Esophagus muscularis mucosa (tissue), 4 donors: ENCODE measurements around the gene PARVB. TPM values are rescaled to one million over a fixed set of nuclear protein-coding genes. Genes with fewer than 3 reads are reported as not detected.

Experiments
- DNase-seq: peaks from one replicate; pipeline ENCODE4 v3.0.0-alpha.2; 2017; ENCODE audit errors: extremely low spot score
- H3K27ac ChIP-seq, 4 donors: fragments of 200-600 bp; sonication (generic); replicated peaks in 1 of 4; 1 replicate in 3 of 4; 2 replicates in 1 of 4; pipeline ENCODE4 v1.5.1; 2016 to 2019; ENCODE audit warnings: mild to moderate bottlenecking in 1 of 4
- H3K27me3 ChIP-seq, 4 donors: fragments of 200-600 bp; sonication (generic); one replicate each; pipeline versions ENCODE4 v1.5.1 to v1.6.0; 2016 to 2019
- H3K36me3 ChIP-seq, 4 donors: fragments of 200-600 bp; sonication (generic); one replicate each; pipeline ENCODE4 v1.5.1; 2016 to 2019
- H3K4me1 ChIP-seq, 4 donors: fragments of 200-600 bp; sonication (generic); one replicate each; pipeline ENCODE4 v1.5.1; 2016 to 2019
- H3K4me3 ChIP-seq, 4 donors: fragments of 200-600 bp; sonication (generic); 1 replicate in 2 of 4; 2 replicates in 2 of 4; pipeline ENCODE4 v1.5.1; 2016 to 2019; ENCODE audit warnings: mild to moderate bottlenecking in 4 of 4, moderate library complexity in 1 of 4
- H3K9me3 ChIP-seq, 4 donors: fragments of 200-600 bp; sonication (generic); 1 replicate in 3 of 4; 2 replicates in 1 of 4; pipeline ENCODE4 v1.5.1; 2016 to 2019
- EP300 ChIP-seq: sonication (generic); formaldehyde crosslinking; IDR thresholded peaks from one replicate; pipeline ENCODE4 v1.6.1; 2017; ENCODE audit warnings: antibody characterized with exemption
- POLR2A ChIP-seq: fragments of 450-650 bp; IDR thresholded peaks from one replicate; pipeline ENCODE4 v1.6.1; 2017; ENCODE audit warnings: antibody characterized with exemption, moderate library complexity, mild to moderate bottlenecking, low read depth
- POLR2AphosphoS5 ChIP-seq, 2 donors: sonication (generic); formaldehyde crosslinking; IDR thresholded peaks; one replicate each; pipeline ENCODE4 v1.6.1; 2017; ENCODE audit warnings: antibody characterized with exemption in 2 of 2
- WGBS: methylation state at CpG from one replicate; pipeline ENCODE4 v1.1.5; 2018; 5-methylcytosine and 5-hydroxymethylcytosine counted together
- intact Hi-C: fragments of 100-400 bp; cut with DNase I; formaldehyde crosslinking; loops from one replicate; pipeline ENCODE4 v1.15.1; 2023
- total RNA-seq, 4 donors: library from RNA; depleted of rRNA; stranded (reverse); fragments of >200 nt; gene quantifications; one replicate each; pipeline versions ENCODE4 v1.1.0 to v1.2.1, GENCODE V29; 2016
- TF ChIP-seq, protein P1 (sequence below), 3 experiments: fragments of 200-600 bp in 2 of 3; fragments of 450-650 bp in 1 of 3; sonication (generic) in 2 of 3; IDR thresholded peaks; one replicate each; pipeline ENCODE4 v1.5.1; 2017 to 2019; ENCODE audit warnings: antibody characterized with exemption in 3 of 3, mild to moderate bottlenecking in 2 of 3, moderate library complexity in 1 of 3

Gene PARVB
- total RNA-seq, 4 donors from 2014 or later: 22.0 to 107 (median 45.5) TPM

DNA sequence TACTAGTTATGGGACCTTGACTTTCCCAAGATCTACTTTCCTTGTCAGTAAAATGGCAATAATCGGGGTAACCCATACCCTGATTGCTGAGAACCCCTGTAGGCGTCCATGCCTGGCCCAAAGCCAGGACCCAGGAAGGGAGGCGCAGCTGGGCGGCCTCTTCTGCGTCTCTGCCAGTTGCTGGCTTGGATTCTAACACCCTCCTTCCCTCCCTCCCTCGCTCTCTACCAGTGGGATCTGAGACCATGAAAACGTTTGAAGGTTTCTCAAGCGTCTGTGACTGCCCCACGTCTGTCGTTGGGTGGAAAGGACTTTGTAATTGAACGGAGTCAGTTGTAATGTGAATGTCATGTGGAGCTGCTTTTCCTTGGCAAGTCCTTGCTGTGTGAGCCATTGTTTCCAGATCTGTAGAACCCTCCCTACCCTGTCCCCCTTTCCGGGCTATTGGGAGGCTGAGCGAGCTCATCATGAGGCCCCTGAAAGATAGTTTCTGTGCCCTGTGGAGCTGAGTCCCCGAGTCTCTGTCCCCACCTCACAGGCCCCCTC lies 47.8 kb downstream of the PARVB start:
- H3K36me3 ChIP-seq: no peaks in the 10 kb centered on the region
- H3K4me1 ChIP-seq: peaks cover 0 to 20% (median 18%) of the 10 kb centered on the region in 4 donors
- DNase-seq: no peak
- no peak overlapping the region for H3K4me3 ChIP-seq
- no peaks in the 10 kb centered on the region for H3K9me3 ChIP-seq
- intact Hi-C loops: no loop called here
- H3K27me3 ChIP-seq: no peaks in the 10 kb centered on the region
- WGBS: 83% methylated on average over 14 of the region's 14 CpGs
- H3K27ac ChIP-seq: no peak overlapping the region
- no peak for TF ChIP-seq EP300
- TF ChIP-seq POLR2A: no peak
- TF ChIP-seq POLR2AphosphoS5 (IDR thresholded peaks at IDR 0.05): no peak
- TF ChIP-seq, protein P1, sequence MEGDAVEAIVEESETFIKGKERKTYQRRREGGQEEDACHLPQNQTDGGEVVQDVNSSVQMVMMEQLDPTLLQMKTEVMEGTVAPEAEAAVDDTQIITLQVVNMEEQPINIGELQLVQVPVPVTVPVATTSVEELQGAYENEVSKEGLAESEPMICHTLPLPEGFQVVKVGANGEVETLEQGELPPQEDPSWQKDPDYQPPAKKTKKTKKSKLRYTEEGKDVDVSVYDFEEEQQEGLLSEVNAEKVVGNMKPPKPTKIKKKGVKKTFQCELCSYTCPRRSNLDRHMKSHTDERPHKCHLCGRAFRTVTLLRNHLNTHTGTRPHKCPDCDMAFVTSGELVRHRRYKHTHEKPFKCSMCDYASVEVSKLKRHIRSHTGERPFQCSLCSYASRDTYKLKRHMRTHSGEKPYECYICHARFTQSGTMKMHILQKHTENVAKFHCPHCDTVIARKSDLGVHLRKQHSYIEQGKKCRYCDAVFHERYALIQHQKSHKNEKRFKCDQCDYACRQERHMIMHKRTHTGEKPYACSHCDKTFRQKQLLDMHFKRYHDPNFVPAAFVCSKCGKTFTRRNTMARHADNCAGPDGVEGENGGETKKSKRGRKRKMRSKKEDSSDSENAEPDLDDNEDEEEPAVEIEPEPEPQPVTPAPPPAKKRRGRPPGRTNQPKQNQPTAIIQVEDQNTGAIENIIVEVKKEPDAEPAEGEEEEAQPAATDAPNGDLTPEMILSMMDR (IDR thresholded peaks at IDR 0.05): no peak

DNA sequence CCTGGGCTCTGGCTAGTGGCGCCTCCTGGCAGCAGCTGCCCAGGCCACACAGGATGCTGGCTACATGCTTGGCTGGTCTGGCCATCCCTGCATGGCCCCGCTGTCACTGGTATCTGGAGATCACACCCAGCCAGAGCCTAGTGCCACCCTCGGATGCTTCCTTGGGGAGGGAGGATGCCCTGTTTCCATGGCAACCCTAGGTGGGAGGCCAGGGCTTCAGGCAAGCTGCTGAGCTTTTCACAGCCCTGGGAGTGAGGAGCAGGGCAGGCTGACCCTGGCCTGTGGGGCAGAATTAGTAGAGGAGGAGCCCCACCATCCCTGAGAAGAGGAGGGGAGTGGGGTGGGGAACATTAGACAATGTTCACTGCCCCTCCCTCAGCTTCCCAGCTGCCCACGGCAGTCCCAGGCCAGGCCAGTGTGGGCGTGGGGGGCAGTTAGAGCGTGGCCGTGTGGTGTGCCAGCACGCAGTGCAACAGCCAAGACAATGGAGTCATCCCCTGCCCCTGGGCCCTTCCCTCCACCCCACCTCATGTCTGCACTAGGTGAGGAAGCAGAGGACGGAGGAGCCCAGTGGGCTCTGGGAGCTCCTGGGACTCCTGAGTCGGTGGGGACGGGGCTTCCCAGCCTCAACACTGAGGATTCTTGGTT lies 50.4 kb downstream of the PARVB start:
- DNase-seq: no peak
- WGBS: 91% methylated on average over 7 of the region's 11 CpGs
- no peaks in the 10 kb centered on the region for H3K36me3 ChIP-seq
- H3K9me3 ChIP-seq: no peaks in the 10 kb centered on the region
- intact Hi-C loops: no loop called here
- H3K4me3 ChIP-seq: no peak overlapping the region
- no peak overlapping the region for H3K27ac ChIP-seq
- TF ChIP-seq EP300 (no peak), POLR2A (no peak), POLR2AphosphoS5 (IDR thresholded peaks at IDR 0.05) (no peak)
- TF ChIP-seq, protein P1 (IDR thresholded peaks at IDR 0.05): no peak
- H3K27me3 ChIP-seq: no peaks in the 10 kb centered on the region
- H3K4me1 ChIP-seq: peaks cover 0 to 7% (median 0%) of the 10 kb centered on the region in 4 donors

DNA sequence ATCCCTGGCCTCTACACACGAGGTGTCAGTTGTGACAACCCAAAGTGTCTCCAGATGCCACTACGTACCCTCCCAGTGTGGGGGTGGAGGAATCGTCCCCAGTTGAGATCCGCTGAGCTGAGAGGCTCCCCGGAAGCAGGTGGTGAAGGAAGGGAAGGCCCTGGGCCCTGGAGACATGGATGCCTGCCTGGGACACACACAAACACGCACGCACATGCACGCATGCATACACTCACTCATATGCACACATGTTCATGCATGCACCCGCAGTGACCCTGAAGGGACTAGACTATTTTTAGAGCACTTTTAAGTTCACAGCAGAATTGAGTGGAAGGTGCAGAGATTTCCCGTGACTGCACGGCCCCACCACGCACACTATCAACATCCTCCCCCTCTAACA lies 50.9 kb downstream of the PARVB start:
- 92% methylated on average over 9 of the region's 12 CpGs for WGBS
- DNase-seq: no peak
- TF ChIP-seq, protein P1 (IDR thresholded peaks at IDR 0.05): no peak
- TF ChIP-seq POLR2A: no peak
- TF ChIP-seq POLR2AphosphoS5 (IDR thresholded peaks at IDR 0.05): no peak
- no peak for TF ChIP-seq EP300
- intact Hi-C loops: no loop called here
- Histone ChIP-seq H3K9me3 (no peaks in the 10 kb centered on the region), H3K27me3 (no peaks in the 10 kb centered on the region), H3K4me1 (peaks cover 0 to 7% (median 0%) of the 10 kb centered on the region in 4 donors), H3K36me3 (no peaks in the 10 kb centered on the region), H3K27ac (no peak overlapping the region), H3K4me3 (no peak overlapping the region)

DNA sequence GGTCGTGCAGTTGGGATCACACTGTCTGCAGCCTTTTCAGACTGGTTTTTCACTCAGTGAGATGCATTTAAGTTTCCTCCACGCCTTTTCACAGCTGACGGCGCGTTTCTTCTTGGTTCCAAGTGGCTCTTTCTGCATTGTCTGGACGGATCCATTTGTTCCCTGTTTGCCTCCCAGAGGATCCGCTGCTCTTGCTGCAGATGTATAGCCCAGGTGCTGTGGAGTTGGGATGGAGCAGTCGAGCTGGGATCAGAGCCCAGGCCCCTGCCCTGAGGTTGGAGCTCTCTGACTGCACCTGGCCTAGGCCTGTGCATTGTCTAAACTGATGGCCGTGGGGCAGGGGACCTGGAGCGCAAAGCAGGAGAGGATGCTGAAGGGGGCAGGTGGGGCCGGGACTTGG lies 51.6 kb downstream of the PARVB start:
- Histone ChIP-seq H3K4me3 (no peak overlapping the region), H3K36me3 (no peaks in the 10 kb centered on the region), H3K27me3 (no peaks in the 10 kb centered on the region), H3K9me3 (no peaks in the 10 kb centered on the region), H3K4me1 (peaks cover 0 to 7% (median 0%) of the 10 kb centered on the region in 4 donors), H3K27ac (no peak overlapping the region)
- intact Hi-C loops: no loop called here
- no peak for DNase-seq
- no peak for TF ChIP-seq EP300
- TF ChIP-seq, protein P1 (IDR thresholded peaks at IDR 0.05): no peak
- no peak for TF ChIP-seq POLR2A
- TF ChIP-seq POLR2AphosphoS5 (IDR thresholded peaks at IDR 0.05): no peak
- WGBS: 89% methylated on average over 8 of the region's 11 CpGs
